Urinary bladder (tissue), 4 donors: ENCODE data around the gene TBL3. TPM values are rescaled to one million over a fixed set of nuclear protein-coding genes. Genes with fewer than 3 reads are reported as not detected.

ENCODE experiments used
- DNase-seq: peaks from one replicate; pipeline ENCODE4 v3.0.0-alpha.2; 2015; ENCODE audit errors: extremely low spot score
- H3K27ac ChIP-seq: one replicate; pipeline ENCODE4 v1.5.1; 2013; ENCODE audit warnings: low read depth, mild to moderate bottlenecking, moderate library complexity
- H3K36me3 ChIP-seq: one replicate; pipeline ENCODE4 v1.6.1; 2013; ENCODE audit warnings: mild to moderate bottlenecking, moderate library complexity; ENCODE audit not compliant: insufficient read depth
- H3K4me1 ChIP-seq: one replicate; pipeline ENCODE4 v1.6.1; 2013; ENCODE audit warnings: mild to moderate bottlenecking, moderate library complexity; ENCODE audit not compliant: insufficient read depth
- H3K4me3 ChIP-seq: one replicate; pipeline ENCODE4 v1.5.1; 2013; ENCODE audit warnings: low read depth, low read length
- WGBS: extraction: QIAGEN DNeasy Blood & Tissue Kit; methylation state at CpG from one replicate; pipeline ENCODE4 v1.1.7; 2013; 5-methylcytosine and 5-hydroxymethylcytosine counted together
- polyA plus RNA-seq: library from polyadenylated mRNA; stranded (reverse); fragments of 200-250 nt; gene quantifications from one replicate; pipeline ENCODE4 v1.2.3, GENCODE V29; 2013
- total RNA-seq: library from RNA; depleted of rRNA; stranded (reverse); fragments of >200 nt; gene quantifications from one replicate; pipeline ENCODE4 v1.2.3, GENCODE V29; 2014
- donor health status: healthy with polysubstance abuse.
- donor health status: healthy.

Gene TBL3
- total and polyA plus RNA-seq, 2 donors, result 10.9 to 50.6 TPM

DNA sequence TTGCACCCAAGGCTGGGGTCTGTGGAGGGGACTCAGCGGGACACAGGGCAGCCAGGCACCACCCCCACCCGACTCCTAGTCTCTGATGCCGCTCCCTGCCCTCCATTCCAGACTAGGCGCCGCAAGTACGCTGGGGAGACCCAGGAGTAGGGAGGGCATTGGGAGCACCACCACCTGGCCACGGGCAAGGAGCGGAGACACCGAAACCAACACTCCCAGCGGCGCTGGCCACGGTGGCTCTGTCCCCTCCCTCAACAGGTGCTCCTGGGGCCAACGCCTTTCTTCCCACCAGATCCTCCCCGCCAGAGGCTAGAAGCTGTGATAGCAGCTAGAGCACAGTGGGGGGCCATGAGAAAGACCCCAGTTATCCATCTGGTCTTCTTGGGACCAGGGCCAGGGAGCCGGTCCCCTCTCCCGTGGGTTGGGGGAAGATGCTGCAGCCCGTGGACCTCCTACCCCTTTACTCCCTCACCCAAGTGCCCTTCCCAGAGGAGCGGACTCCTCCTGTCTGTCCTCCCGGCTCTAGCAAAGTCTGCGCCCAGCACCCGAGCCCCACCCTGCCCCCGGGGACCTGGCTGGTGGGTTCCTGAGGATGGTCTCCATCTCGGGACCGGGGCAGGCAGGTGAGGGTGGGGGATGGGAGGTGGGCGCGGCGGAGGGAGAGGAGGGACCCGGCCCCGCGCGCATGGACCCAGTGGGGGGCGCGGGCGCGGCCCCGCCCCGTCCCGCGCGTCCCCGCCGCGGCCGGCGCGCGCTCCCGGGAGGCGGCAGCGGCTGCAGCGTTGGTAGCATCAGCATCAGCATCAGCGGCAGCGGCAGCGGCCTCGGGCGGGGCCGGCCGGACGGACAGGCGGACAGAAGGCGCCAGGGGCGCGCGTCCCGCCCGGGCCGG lies 17.6 kb downstream of the TBL3 start, which contains the start of gene SYNGR3:
Gene SYNGR3 (plus strand): TSS at position 762 of the 892 bp plus-strand sequence. CDS start 133 bp downstream, outside the sequence.
- peaks cover 5% of the 10 kb centered on the region for H3K36me3 ChIP-seq
- no peak for DNase-seq
- WGBS, result 5% methylated on average over 65 of the region's 67 CpGs
- no peaks in the 10 kb centered on the region for H3K4me1 ChIP-seq
- H3K4me3 ChIP-seq, result peak within 1 kb of the TSS; percentile 20
- H3K27ac ChIP-seq, result no peak within 1 kb of the TSS

DNA sequence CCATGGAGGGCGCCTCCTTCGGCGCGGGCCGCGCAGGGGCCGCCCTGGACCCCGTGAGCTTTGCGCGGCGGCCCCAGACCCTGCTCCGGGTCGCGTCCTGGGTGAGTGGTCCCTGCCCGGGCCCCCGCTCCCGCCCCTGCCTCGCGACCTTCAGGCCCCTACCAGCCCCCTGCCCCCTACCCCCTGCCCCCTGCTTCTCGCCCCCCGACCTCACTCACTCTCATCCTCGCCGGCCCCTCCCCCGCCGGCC lies 18.2 kb downstream of the TBL3 start:
- Histone ChIP-seq H3K4me3 (peak overlapping the region; percentile 20), H3K27ac (no peak overlapping the region), H3K36me3 (peaks cover 5% of the 10 kb centered on the region), H3K4me1 (no peaks in the 10 kb centered on the region)
- no peak for DNase-seq
- WGBS, result under 1% methylated on average over 25 of the region's 25 CpGs

DNA sequence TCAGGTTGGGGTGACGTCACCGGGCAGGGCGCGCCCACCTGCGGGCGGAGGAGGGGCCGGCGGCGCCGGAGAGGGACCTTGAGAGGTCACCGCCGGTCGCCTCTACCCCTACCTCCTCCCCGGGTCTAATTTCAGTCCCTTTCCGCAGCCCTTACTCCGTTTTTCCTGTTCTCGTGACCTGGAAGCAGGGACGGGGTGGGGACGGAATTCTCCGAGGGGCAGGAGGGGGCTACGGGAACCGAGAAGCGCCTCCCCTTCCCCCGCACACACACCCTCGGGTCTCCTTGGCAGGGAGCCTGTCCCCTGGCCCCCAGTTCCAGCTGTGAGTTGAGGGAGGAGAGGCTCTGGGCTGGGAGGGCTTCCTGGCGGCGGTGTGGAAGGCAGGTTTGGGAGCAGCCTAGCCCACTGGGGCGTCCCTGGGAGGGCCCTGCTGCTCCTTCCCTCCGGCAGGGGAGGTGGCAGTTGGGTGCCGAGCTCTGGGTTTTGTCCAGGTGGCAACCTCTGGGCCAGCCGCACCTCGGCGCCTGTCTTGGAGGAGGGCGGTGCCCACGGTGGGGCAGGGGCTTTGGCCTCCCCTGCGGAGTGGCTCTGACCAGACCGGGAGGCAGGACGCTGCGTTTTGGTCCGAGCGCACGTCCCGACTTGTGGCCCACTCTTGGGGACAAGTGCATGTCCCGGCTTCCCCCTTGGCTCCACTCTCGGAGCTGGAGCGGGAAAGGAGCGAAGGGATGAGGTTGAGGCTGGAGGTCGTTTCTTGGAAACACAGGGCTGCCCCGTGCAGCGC lies 18.7 kb downstream of the TBL3 start:
- H3K27ac ChIP-seq, result no peak overlapping the region
- no peak for DNase-seq
- H3K4me1 ChIP-seq, result no peaks in the 10 kb centered on the region
- peak overlapping the region; percentile 20 for H3K4me3 ChIP-seq
- H3K36me3 ChIP-seq, result peaks cover 5% of the 10 kb centered on the region
- WGBS, result 3% methylated on average over 50 of the region's 50 CpGs

DNA sequence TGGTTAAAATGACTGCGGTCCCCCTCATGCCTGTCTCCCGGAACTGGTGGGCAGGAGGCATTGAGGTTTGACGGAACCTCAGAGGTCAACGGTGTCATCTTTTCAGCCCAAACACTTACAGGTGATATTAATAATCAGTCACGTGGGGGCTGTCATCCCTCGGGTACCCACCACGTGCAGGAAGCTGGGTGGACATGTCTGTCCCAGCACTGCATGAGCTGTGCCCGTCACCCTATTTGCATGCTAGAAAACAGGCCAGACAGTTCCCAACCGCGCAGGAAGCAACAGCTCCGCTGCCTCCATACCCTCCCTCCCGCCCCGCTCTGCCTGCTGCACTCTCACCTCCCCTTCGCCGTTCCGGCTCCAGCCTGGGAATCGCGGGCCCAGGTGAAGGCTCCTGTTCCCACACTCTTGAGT lies 19.3 kb downstream of the TBL3 start:
- DNase-seq, result no peak
- no peak overlapping the region for H3K27ac ChIP-seq
- H3K36me3 ChIP-seq, result peaks cover 3% of the 10 kb centered on the region
- WGBS, result 14% methylated on average over 18 of the region's 18 CpGs
- H3K4me3 ChIP-seq, result no peak overlapping the region
- no peaks in the 10 kb centered on the region for H3K4me1 ChIP-seq

DNA sequence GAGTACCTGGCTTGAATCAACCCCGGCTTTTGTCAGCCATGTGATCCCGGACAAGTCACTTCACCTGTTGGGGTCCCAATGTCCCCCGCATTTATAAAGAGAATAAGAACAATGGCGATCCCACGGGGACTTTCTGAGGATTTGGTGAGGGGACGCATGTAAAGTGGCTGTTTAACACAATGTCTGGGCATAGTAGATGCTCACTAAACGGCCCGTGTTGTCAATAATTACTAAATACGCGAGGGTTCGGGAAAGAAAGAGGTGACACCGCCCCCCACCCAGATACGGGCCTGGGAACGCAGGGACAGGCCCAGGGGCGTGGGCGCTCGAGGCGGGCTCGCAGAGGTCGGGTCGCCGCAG lies 19.7 kb downstream of the TBL3 start:
- no peak overlapping the region for H3K27ac ChIP-seq
- no peak for DNase-seq
- no peaks in the 10 kb centered on the region for H3K4me1 ChIP-seq
- peaks cover 3% of the 10 kb centered on the region for H3K36me3 ChIP-seq
- WGBS, result 15% methylated on average over 22 of the region's 22 CpGs
- H3K4me3 ChIP-seq, result no peak overlapping the region

DNA sequence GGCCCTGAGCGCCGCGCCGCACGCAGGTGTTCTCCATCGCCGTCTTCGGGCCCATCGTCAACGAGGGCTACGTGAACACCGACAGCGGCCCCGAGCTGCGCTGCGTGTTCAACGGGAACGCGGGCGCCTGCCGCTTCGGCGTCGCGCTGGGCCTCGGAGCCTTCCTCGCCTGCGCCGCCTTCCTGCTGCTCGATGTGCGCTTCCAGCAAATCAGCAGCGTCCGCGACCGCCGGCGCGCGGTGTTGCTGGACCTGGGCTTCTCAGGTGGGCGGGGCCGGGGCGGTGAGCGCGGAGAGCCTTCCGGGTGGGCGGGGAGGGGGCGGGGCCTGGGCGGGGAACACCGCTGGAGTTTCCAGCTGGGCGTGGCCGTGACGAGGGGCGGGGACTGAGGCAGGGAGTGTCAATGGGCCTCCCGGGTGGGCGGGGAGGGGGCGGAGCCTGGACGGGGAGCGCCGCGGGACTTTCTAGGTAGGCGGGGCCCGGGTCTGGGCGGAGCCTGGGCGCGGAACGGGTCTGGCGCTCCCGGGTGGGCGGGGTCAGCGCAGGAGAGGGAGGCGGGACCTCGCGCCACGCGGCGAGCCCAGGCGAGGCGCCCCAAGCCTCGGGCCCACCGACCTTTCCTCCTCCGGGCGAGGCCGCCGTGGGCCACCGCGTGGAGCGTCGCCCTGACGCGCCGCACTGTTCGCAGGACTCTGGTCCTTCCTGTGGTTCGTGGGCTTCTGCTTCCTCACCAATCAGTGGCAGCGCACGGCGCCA lies 20.3 kb downstream of the TBL3 start:
- Histone ChIP-seq H3K4me3 (peak overlapping the region; percentile 1), H3K36me3 (peaks cover 1% of the 10 kb centered on the region), H3K27ac (no peak overlapping the region), H3K4me1 (no peaks in the 10 kb centered on the region)
- DNase-seq, result peak; percentile 57
- WGBS, result 3% methylated on average over 95 of the region's 96 CpGs

DNA sequence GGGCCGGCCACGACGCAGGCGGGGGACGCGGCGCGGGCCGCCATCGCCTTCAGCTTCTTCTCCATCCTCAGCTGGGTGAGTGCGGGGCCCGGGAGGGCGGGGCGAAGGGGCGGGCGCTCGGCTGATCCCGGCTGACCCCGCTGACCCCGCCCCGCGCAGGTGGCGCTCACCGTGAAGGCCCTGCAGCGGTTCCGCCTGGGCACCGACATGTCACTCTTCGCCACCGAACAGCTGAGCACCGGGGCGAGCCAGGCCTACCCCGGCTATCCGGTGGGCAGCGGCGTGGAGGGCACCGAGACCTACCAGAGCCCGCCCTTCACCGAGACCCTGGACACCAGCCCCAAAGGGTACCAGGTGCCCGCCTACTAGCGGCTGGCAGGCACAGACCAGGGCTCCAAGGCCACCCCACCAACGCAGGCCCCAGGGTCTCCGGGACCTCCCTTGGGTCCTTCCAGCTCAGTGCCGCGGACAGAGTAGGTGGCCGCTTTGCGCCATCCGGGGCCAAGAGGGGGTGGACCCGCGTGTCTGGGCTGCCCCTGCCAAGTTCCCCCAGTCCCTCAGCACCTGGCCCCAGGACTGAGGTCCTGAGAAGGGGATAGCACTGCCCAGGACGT lies 21.0 kb downstream of the TBL3 start:
- WGBS, result 43% methylated on average over 50 of the region's 50 CpGs
- no peak for DNase-seq
- H3K4me1 ChIP-seq, result no peaks in the 10 kb centered on the region
- no peak overlapping the region for H3K4me3 ChIP-seq
- H3K36me3 ChIP-seq, result no peaks in the 10 kb centered on the region
- no peak overlapping the region for H3K27ac ChIP-seq

DNA sequence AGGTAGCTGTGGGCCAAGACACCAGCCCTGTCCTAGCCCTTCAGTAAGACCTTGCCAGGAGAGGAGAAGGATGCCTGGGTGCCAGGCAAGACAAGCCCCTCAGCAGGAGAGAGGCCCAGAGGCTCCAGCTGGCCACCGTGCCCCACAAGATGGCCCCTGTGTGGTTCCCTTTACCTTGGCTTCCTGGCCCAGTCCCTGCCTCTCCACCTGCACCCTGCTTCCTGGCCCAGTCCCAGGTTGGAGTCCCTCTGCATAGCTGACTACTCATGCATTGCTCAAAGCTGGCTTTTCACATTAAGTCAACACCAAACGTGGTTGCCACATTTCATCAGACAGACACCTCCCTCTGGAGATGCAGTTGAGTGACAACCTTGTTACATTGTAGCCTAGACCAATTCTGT lies 21.9 kb downstream of the TBL3 start:
- WGBS, result 78% methylated on average over 2 of the region's 2 CpGs
- H3K4me1 ChIP-seq, result no peaks in the 10 kb centered on the region

DNA sequence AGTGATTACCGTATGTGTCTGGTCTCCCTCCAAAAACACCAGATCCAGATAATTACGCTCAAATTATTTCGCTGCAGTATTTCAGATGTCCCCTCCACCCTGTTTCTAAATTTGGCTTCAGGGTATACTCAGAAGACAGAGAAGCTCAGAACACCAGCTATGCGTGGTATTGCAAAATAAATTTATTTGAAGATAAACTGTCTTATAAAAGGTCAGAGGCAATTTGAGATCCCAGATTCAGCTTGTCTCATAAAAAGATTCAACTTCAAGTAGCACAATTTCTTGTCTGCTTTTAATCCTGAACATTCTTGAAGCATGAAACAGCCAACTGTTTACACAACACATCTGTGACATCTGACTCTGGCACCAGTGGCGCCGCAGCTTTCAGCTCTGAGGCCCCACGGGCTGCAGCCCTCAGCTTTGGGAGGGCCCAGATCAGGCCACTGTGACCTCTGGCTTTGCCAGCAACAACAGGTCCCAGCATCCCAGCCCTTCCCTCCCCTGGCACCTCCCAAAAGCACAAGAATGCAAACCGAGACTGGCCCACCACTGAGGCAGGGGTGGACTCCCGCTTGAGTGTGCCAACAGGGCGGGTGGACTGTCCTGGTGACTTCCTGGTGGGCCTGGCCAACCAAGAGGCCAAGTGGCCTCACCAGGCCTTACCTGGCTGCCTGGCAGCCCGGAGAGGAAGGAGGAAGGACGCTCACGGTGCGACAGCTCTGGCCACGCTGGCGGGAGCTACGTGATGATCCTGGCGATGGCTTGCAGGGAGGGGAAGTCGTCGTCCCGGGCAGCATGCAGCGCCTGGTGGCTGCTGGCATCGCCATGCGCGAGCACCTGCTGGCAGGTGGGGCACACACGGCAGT lies 25.9 kb downstream of the TBL3 start:
- H3K4me3 ChIP-seq, result no peak overlapping the region
- H3K4me1 ChIP-seq, result no peaks in the 10 kb centered on the region
- H3K27ac ChIP-seq, result peak overlapping the region; percentile 68
- H3K36me3 ChIP-seq, result peaks cover 11% of the 10 kb centered on the region
- 62% methylated on average over 26 of the region's 26 CpGs for WGBS
- no peak for DNase-seq

More for the DNA sequence above, 21.9 kb downstream of the TBL3 start:
- Histone ChIP-seq H3K27ac (no peak overlapping the region), H3K36me3 (peaks cover 2% of the 10 kb centered on the region), H3K4me3 (no peak overlapping the region)
- DNase-seq, result no peak

DNA sequence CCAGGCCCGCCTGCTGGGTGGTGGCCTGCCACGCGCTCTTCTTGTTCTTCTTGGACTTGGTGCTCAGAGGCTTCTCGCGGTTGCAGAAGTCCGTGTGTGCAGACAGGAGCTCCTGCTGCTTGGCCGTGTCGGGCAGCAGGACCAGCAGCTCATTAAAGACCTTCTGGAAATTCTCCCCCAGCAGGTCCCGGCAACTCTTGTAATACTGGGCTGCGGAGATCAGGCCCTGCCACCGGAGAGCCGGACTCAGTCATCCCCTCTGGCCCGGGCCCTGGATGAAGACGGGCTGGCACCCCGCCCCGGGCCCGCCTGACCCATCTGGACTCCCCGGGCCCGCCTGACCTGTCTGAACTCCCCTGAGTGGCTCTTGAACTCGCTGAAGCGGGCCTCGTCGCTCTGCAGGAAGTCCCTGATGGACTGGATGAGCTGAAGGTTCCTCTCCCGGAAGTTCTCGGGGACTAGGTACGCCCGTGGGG lies 26.5 kb downstream of the TBL3 start:
- WGBS, result 84% methylated on average over 27 of the region's 27 CpGs
- DNase-seq, result no peak

DNA sequence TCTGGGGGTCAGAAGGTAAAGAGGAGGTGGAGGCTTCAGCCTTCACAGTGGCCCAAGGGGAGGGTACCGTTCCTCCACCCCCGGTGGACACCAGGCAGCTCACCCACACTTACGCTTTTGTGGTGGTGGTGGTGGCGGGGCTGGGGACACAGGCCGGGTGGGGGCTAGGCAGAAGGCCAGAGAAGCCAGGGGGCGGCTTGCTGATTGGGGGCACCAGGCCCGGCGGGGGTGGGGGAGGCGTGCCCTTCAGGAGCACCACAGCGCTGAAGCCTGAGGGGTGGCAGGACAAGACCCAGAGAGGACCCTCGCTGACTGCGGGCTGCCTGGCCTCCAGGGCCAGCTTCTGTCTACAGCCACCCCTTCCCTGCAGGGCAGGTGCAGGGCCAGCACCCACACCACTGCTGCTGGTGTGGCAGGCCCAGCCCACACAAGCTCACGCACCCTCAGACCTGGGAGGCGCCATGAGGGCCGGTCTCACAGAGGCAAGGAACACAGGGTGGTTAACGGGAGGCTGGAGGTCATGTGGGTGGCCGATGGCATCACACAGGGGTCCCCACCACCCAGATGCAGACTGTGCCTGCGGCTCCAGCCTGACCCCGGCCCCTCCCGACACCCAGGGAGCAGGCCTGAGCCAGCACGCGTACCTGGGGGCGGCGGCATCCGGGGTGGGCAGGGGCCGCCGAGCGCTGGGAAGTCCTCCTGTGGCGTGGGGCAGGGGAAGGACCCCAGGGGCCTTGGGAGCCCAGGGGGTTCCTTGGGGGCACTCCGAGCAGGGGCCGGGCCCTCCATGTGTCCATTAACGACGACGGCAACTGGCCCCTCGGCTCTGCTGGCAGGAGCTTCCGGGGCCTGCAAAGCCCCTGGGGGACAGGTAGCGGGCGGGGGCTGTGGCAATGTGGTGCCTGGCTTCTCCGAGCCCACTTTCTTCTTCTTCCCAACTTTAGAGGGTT lies 27.3 kb downstream of the TBL3 start:
- no peak for DNase-seq
- Histone ChIP-seq H3K27ac (peak overlapping the region; percentile 26), H3K36me3 (peaks cover 11% of the 10 kb centered on the region), H3K4me1 (no peaks in the 10 kb centered on the region), H3K4me3 (no peak overlapping the region)
- WGBS, result 94% methylated on average over 39 of the region's 39 CpGs

More for the DNA sequence above, 26.5 kb downstream of the TBL3 start:
- Histone ChIP-seq H3K4me1 (no peaks in the 10 kb centered on the region), H3K27ac (peak overlapping the region; percentile 26), H3K36me3 (peaks cover 11% of the 10 kb centered on the region), H3K4me3 (no peak overlapping the region)
